Epithelial cell of proximal tubule (primary cell): ENCODE measurements around the gene SDHC. TPM values are rescaled to one million over a fixed set of nuclear protein-coding genes. Genes with fewer than 3 reads are reported as not detected.
A peak's percentile ranks its signal among the peaks of the same experiment; 100 is the strongest.

Source experiments
- DNase-seq: peaks from one replicate; pipeline ENCODE4 v3.0.0-alpha.2; 2011; ENCODE audit warnings: low read depth
- H3K4me3 ChIP-seq: 2 replicates; pipeline ENCODE4 v1.5.1; 2011; ENCODE audit warnings: low read depth, mild to moderate bottlenecking, low read length
- CTCF ChIP-seq: conservative IDR thresholded peaks from 2 replicates; pipeline ENCODE4 v1.5.1; 2012; ENCODE audit warnings: low read depth, mild to moderate bottlenecking, low read length
- total RNA-seq: library from RNA; depleted of rRNA; stranded (reverse); fragments of >200 nt; gene quantifications from 2 replicates; pipeline ENCODE4 v1.2.3, GENCODE V29; 2015

Gene SDHC
- total RNA-seq, 1 donor from 2014 or later: 15.8 TPM

GRCh38 chr1:161299347-161299746 lies 14.8 kb upstream of the SDHC start:
- TF ChIP-seq CTCF: no peak
- H3K4me3 ChIP-seq: no peak overlapping the region
- DNase-seq: no peak

- DNase-seq: no peak
- TF ChIP-seq CTCF: no peak
- no peak overlapping the region for H3K4me3 ChIP-seq
These were observed 13.7 kb upstream of the SDHC start for GRCh38 chr1:161300478-161300877.

GRCh38 chr1:161304927-161305866 lies 9.0 kb upstream of the SDHC start:
- TF ChIP-seq CTCF: no peak
- H3K4me3 ChIP-seq: peak overlapping the region; percentile 69
- no peak for DNase-seq

- peak; percentile 39 for TF ChIP-seq CTCF
- peak overlapping the region; percentile 69 for H3K4me3 ChIP-seq
- DNase-seq: no peak
These were observed 8.2 kb upstream of the SDHC start for GRCh38 chr1:161305867-161306519.

- no peak for TF ChIP-seq CTCF
- no peak for DNase-seq
- no peak overlapping the region for H3K4me3 ChIP-seq
These were observed 6.9 kb upstream of the SDHC start for GRCh38 chr1:161307230-161307768.

- DNase-seq: no peak
- TF ChIP-seq CTCF: no peak
- H3K4me3 ChIP-seq: no peak overlapping the region
These were observed 6.1 kb upstream of the SDHC start for GRCh38 chr1:161307892-161308638.
